Ovary (tissue), 9 donors: ENCODE measurements around the gene OIT3. TPM values are rescaled to one million over a fixed set of nuclear protein-coding genes. Genes with fewer than 3 reads are reported as not detected.
"Not testable (repeated sequence)": the region's sequence is repeated elsewhere in the genome, so short reads cannot be mapped to it uniquely, and the experiment has no call there.

Experiments
- DNase-seq, 5 donors: peaks; one replicate each; pipeline ENCODE4 v3.0.0-alpha.2; 2019 to 2020
- H3K27ac ChIP-seq, 2 donors: fragments of 200-600 bp; one replicate each; pipeline versions ENCODE4 v1.5.1 to v1.8.0; 2019 to 2022
- H3K27me3 ChIP-seq: fragments of 200-600 bp; one replicate; pipeline ENCODE4 v1.8.0; 2022
- H3K36me3 ChIP-seq: fragments of 200-600 bp; sonication (generic); one replicate; pipeline ENCODE4 v1.5.1; 2019
- H3K4me1 ChIP-seq: one replicate; pipeline ENCODE4 v1.8.1; 2013; ENCODE audit warnings: mild to moderate bottlenecking, moderate library complexity; ENCODE audit not compliant: insufficient read depth
- H3K4me3 ChIP-seq: fragments of 200-600 bp; sonication (generic); one replicate; pipeline ENCODE4 v1.5.1; 2017
- H3K9me3 ChIP-seq, 2 donors: fragments of 200-600 bp in 1 of 2; sonication (generic) in 1 of 2; one replicate each; pipeline versions ENCODE4 v1.5.1 to v1.8.1; 2013 to 2019; ENCODE audit warnings: mild to moderate bottlenecking in 1 of 2, moderate library complexity in 1 of 2
- EP300 ChIP-seq: sonication (generic); formaldehyde crosslinking; IDR thresholded peaks from one replicate; pipeline ENCODE4 v1.6.1; 2017; ENCODE audit warnings: antibody characterized with exemption
- POLR2A ChIP-seq: fragments of 450-650 bp; IDR thresholded peaks from one replicate; pipeline ENCODE4 v1.6.1; 2017; ENCODE audit warnings: antibody characterized with exemption, mild to moderate bottlenecking, moderate library complexity
- WGBS, 3 donors: extraction: QIAGEN DNeasy Blood & Tissue Kit in 1 of 3; methylation state at CpG; one replicate each; pipeline versions ENCODE4 v1.1.5 to v1.1.7; 2013 to 2017; 5-methylcytosine and 5-hydroxymethylcytosine counted together
- intact Hi-C, 4 donors: fragments of 100-400 bp; cut with DNase I; formaldehyde crosslinking; loops; one replicate each; pipeline versions ENCODE4 v1.11.0 to v1.15.1; 2022 to 2023
- polyA plus RNA-seq, 2 donors: library from polyadenylated mRNA; stranded (reverse); fragments of 200-250 nt in 1 of 2; fragments of 350-450 nt in 1 of 2; fragmentation: Illumina TruSeq in 1 of 2; extraction: RNeasy Lipid Tissue Mini Kit (QIAGEN cat#74804) in 1 of 2; gene quantifications; one replicate each; pipeline ENCODE4 v1.2.3, GENCODE V29; 2013 to 2014
- total RNA-seq, 7 donors: library from RNA; depleted of rRNA in 2 of 7; stranded (reverse); fragments of >200 nt in 2 of 7; fragmentation: NEBNext Ultra II Directional in 3 of 7; extraction: Animal tissue kit (Norgen Biotek cat#: 25700) in 3 of 7; gene quantifications; one replicate each; pipeline versions ENCODE4 v1.1.0 to v1.2.4, GENCODE V29; 2016 to 2023
- TF ChIP-seq, protein P1 (sequence below), 3 donors: fragments of 450-650 bp in 2 of 3; fragments of 200-600 bp in 1 of 3; IDR thresholded peaks; one replicate each; pipeline versions ENCODE4 v1.5.1 to v1.8.0; 2016 to 2022; ENCODE audit warnings: antibody characterized with exemption in 3 of 3, mild to moderate bottlenecking in 1 of 3
- donor health status: DM: no; HTN: no; CAD: no; lungs with moderate emphysema.
- donor health status: DM: no; HTN: no; CAD: no.
- donor health status: Bipolar disorder and iron deficiency.
- donor health status: DM: yes; HTN: yes; CAD: no.
- donor health status: DM: no; HTN: no; CAD: no.
- donor health status: DM: yes; HTN: yes; CAD: no.

Gene OIT3
- total and polyA plus RNA-seq, 9 donors: 0.10 to 5.2 (median 0.28) TPM; not detected in 5

DNA sequence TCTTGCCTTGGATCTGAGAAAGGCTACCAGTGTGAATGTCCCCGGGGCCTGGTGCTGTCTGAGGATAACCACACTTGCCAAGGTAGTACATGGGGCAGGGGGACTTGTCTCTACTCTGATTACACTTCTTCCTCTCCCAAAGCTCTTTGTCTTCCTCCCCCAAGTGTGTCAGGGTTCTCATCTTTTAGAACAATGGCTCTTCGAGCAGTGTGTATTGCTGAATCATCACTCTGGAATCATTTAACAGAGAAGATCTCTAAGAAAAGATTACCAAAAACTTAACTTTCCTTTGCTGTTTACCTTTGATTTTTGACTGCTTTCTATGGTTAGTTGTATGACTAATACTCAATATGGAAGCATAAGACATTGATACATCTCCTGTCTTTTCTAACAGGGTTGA is 18.2 kb downstream of the OIT3 start:
- Histone ChIP-seq H3K27ac (no peak overlapping the region), H3K27me3 (no peaks in the 10 kb centered on the region), H3K9me3 (no peaks in the 10 kb centered on the region), H3K4me1 (no peaks in the 10 kb centered on the region), H3K36me3 (no peaks in the 10 kb centered on the region), H3K4me3 (no peak overlapping the region)
- no peak for DNase-seq
- TF ChIP-seq POLR2A: no peak
- no peak for TF ChIP-seq EP300
- TF ChIP-seq, protein P1, sequence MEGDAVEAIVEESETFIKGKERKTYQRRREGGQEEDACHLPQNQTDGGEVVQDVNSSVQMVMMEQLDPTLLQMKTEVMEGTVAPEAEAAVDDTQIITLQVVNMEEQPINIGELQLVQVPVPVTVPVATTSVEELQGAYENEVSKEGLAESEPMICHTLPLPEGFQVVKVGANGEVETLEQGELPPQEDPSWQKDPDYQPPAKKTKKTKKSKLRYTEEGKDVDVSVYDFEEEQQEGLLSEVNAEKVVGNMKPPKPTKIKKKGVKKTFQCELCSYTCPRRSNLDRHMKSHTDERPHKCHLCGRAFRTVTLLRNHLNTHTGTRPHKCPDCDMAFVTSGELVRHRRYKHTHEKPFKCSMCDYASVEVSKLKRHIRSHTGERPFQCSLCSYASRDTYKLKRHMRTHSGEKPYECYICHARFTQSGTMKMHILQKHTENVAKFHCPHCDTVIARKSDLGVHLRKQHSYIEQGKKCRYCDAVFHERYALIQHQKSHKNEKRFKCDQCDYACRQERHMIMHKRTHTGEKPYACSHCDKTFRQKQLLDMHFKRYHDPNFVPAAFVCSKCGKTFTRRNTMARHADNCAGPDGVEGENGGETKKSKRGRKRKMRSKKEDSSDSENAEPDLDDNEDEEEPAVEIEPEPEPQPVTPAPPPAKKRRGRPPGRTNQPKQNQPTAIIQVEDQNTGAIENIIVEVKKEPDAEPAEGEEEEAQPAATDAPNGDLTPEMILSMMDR (IDR thresholded peaks at IDR 0.05): no peak
- 94 to 100% (median 97%) methylated on average over 2 of the region's 2 CpGs for WGBS, 3 donors
- intact Hi-C loops: no loop called here

DNA sequence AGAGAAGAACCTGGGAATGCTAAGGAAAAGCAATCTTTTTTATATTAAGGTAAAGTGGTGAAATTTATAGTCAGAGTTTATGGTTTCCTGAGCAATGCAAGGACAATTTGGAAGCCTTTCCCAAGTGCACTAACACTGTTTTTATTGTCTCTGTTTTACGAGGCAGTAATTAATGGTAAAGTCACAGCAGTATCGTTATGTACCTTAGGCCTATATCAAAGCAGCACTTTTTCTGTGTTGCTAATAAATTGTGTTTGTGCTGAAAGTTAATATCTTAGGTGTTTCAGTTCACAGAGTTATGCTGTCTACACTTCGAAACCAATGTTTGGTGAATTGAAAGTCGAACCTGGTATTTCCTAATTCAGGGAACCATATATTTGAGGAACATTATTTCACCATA is 19.2 kb downstream of the OIT3 start:
- whole genome bisulfite sequencing, 3 donors: 76 to 85% (median 82%) methylated on average over 4 of the region's 4 CpGs
- intact Hi-C loops: no loop called here

DNA sequence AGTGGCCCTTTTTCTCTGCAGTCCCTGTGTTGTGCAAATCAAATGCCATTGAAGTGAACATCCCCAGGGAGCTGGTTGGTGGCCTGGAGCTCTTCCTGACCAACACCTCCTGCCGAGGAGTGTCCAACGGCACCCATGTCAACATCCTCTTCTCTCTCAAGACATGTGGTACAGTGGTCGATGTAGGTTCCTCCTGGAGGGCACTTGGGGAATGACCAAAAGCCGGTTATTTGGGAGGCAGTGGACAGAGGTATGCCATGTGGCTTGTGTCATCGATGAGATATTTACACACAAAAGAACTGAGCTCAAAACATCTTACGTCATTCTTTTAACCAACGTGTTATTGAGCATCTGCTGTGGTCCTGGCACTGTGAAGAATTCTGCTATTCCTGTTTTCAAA is 19.7 kb downstream of the OIT3 start:
- intact Hi-C loops: no loop called here
- 80 to 87% (median 81%) methylated on average over 7 of the region's 7 CpGs for WGBS, 3 donors
- Histone ChIP-seq H3K36me3 (no peaks in the 10 kb centered on the region), H3K27ac (no peak overlapping the region), H3K27me3 (no peaks in the 10 kb centered on the region), H3K4me1 (no peaks in the 10 kb centered on the region), H3K9me3 (no peaks in the 10 kb centered on the region), H3K4me3 (no peak overlapping the region)
- TF ChIP-seq POLR2A (no peak), EP300 (no peak)
- TF ChIP-seq, protein P1 (IDR thresholded peaks at IDR 0.05): no peak
- DNase-seq: no peak

More for the DNA sequence above, 19.2 kb downstream of the OIT3 start:
- DNase-seq: no peak
- no peaks in the 10 kb centered on the region for H3K36me3 ChIP-seq
- H3K4me3 ChIP-seq: no peak overlapping the region
- H3K9me3 ChIP-seq: no peaks in the 10 kb centered on the region
- TF ChIP-seq POLR2A: no peak
- TF ChIP-seq EP300: no peak
- TF ChIP-seq, protein P1 (IDR thresholded peaks at IDR 0.05): no peak
- no peak overlapping the region for H3K27ac ChIP-seq
- no peaks in the 10 kb centered on the region for H3K27me3 ChIP-seq
- H3K4me1 ChIP-seq: no peaks in the 10 kb centered on the region

DNA sequence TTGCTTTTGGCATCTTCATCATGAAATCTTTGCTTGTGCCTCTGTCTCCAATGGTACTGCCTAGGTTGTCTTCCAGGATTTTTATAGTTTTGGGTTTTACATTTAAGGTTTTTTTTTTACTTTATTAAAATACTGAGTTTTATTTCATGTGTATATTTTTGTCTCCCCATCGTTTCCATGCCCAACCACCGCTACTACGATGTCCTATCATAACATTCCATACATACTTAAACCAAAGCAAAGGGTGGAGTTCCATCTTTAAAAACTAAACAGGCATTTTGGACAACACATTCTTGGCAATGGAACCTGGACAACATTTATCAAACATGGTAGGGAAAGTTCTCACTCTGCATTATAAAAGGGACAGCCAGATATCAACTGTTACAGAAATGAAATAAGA is 23.7 kb downstream of the OIT3 start:
- DNase-seq, H3K4me3 ChIP-seq, H3K27me3 ChIP-seq, H3K36me3 ChIP-seq, intact Hi-C loops, H3K9me3 ChIP-seq, H3K4me1 ChIP-seq, H3K27ac ChIP-seq: not testable (repeated sequence)
- 10 to 11% (median 10%) methylated on average over 3 of the region's 3 CpGs for WGBS, 3 donors

DNA sequence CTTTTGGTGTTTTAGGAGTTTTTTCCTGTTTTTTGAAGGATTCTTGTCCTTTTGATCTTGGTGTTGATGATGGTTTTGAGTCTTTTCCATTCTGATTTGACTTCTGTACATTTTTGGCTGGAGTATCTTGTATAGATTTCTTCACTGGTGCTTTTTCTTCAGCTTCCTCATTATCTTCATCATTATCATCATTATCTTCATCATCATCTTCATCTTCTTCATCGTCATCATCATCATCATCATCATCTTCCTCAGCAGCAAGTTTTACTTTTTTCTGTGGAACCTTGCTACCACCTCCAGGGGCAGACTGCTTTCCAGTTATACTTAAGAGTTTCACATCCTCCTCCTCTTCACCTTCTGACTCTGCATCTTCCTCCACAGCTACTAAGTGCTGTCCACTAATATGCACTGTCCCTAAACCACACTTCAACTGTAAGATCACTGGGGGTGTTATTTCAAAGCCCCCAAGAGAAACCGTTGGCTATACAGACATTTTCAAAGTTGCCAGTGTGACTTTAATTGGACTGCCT is 24.3 kb downstream of the OIT3 start:
- intact Hi-C loops, H3K4me1 ChIP-seq, DNase-seq, H3K36me3 ChIP-seq, H3K27ac ChIP-seq, H3K27me3 ChIP-seq, H3K4me3 ChIP-seq, H3K9me3 ChIP-seq: not testable (repeated sequence)
- 85 to 86% (median 86%) methylated on average over 2 of the region's 2 CpGs for WGBS, 3 donors

DNA sequence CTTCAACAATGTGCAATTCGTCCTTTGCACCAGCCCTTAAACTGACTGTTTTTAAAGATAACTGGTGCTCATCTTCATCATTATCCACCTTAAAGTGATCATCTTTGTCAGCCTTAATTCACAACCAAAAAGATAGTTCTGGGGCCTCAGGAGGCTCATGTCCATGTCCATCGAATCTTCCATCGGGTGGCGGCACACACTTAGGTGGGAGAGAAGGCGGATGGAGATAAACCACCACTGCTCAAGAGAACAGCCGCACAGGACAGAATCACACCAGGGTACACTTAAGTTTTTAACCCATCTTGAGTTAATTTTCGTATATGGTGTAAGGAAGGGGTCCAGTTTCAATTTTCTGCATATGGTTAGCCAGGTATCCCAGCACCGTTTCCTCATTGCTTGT is 24.8 kb downstream of the OIT3 start:
- Histone ChIP-seq H3K36me3 (no peaks in the 10 kb centered on the region), H3K9me3 (no peaks in the 10 kb centered on the region), H3K4me1 (no peaks in the 10 kb centered on the region), H3K4me3 (no peak overlapping the region), H3K27ac (no peak overlapping the region), H3K27me3 (no peaks in the 10 kb centered on the region)
- TF ChIP-seq, protein P1 (IDR thresholded peaks at IDR 0.05): no peak
- no peak for TF ChIP-seq EP300
- TF ChIP-seq POLR2A: no peak
- WGBS, 3 donors: 94 to 98% (median 95%) methylated on average over 8 of the region's 8 CpGs
- intact Hi-C loops: no loop called here
- DNase-seq: no peak

DNA sequence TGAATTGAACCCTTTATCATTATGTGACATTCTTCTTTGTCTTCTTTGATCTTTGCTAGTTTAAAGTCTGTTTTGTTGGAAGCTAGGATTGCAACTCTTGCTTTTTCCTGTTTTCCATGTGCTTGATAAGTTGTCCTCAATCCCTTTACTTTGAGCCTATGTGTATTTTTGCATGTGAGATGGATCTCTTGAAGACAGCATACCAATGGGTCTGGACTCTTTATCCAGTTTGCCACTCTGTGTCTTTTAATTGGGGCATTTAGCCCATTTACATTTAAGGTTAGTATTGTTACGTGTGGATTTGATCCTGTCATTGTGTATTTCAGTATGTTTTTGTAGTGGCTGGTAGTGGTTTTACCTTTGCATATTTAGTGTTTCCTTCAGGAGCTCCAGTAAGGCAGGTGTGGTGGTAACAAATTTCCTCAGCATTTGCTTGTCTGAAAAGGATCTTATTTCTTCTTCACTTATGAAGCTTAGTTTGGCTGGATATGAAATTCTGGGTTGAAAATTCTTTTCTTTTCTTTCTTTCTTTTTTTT is 27.7 kb downstream of the OIT3 start:
- H3K27me3 ChIP-seq, H3K9me3 ChIP-seq, H3K36me3 ChIP-seq, H3K4me1 ChIP-seq, H3K27ac ChIP-seq, intact Hi-C loops, H3K4me3 ChIP-seq, DNase-seq: not testable (repeated sequence)
- WGBS, 3 donors: 91 to 97% (median 95%) methylated on average over 1 of the region's 1 CpG
